MM.1S (cell line): ENCODE measurements around the gene COL9A2.

ENCODE experiments used
- DNase-seq: peaks from one replicate; pipeline ENCODE4 v3.0.0-alpha.2; 2015
- H2AFZ ChIP-seq: fragments of 300-600 bp; sonication (generic); 2 replicates; pipeline ENCODE4 v1.6.0; 2016; ENCODE audit warnings: antibody characterized with exemption, low read length
- H3F3A ChIP-seq: fragments of 300-600 bp; sonication (generic); 2 replicates; pipeline ENCODE4 v1.6.1; 2016; ENCODE audit warnings: mild to moderate bottlenecking, antibody characterized with exemption, low read length, moderate library complexity, mixed read lengths; ENCODE audit not compliant: insufficient read depth
- H3K27ac ChIP-seq: fragments of 300-600 bp; sonication (generic); 2 replicates; pipeline ENCODE4 v1.5.1; 2016; ENCODE audit warnings: mild to moderate bottlenecking, low read length
- H3K27me3 ChIP-seq: fragments of 300-600 bp; sonication (generic); replicated peaks from 2 replicates; pipeline ENCODE4 v1.6.0; 2016; ENCODE audit warnings: low read length; ENCODE audit not compliant: insufficient read depth
- H3K36me3 ChIP-seq: fragments of 300-600 bp; sonication (generic); replicated peaks from 2 replicates; pipeline ENCODE4 v1.6.1; 2016; ENCODE audit warnings: mild to moderate bottlenecking, low read length, mixed read lengths; ENCODE audit not compliant: insufficient read depth
- H3K4me1 ChIP-seq: fragments of 300-600 bp; sonication (generic); 2 replicates; pipeline ENCODE4 v1.6.1; 2016; ENCODE audit warnings: low read length, mixed read lengths
- H3K4me2 ChIP-seq: fragments of 300-600 bp; sonication (generic); 2 replicates; pipeline ENCODE4 v1.6.0; 2016; ENCODE audit warnings: low read depth, low read length
- H3K4me3 ChIP-seq: fragments of 300-600 bp; sonication (generic); 2 replicates; pipeline ENCODE4 v1.5.1; 2016; ENCODE audit warnings: low read length, mixed read lengths
- H3K79me2 ChIP-seq: fragments of 300-600 bp; sonication (generic); 2 replicates; pipeline ENCODE4 v1.6.1; 2016; ENCODE audit warnings: mixed run types, low read length, mixed read lengths
- H3K9ac ChIP-seq: fragments of 300-600 bp; sonication (generic); 2 replicates; pipeline ENCODE4 v1.6.1; 2016; ENCODE audit warnings: low read length, mixed read lengths
- H3K9me2 ChIP-seq: fragments of 300-600 bp; sonication (generic); replicated peaks from 2 replicates; pipeline ENCODE4 v1.6.1; 2016; ENCODE audit warnings: mild to moderate bottlenecking, low read length, mixed read lengths; ENCODE audit not compliant: insufficient read depth
- H3K9me3 ChIP-seq: fragments of 300-600 bp; sonication (generic); replicated peaks from 2 replicates; pipeline ENCODE4 v1.6.1; 2016; ENCODE audit warnings: mild to moderate bottlenecking, low read length, mixed read lengths; ENCODE audit not compliant: insufficient read depth
- H4K20me1 ChIP-seq: fragments of 300-600 bp; sonication (generic); 2 replicates; pipeline ENCODE4 v1.6.1; 2016; ENCODE audit warnings: mild to moderate bottlenecking, low read length, moderate library complexity, mixed read lengths; ENCODE audit not compliant: insufficient read depth
- EZH2 ChIP-seq: fragments of 300-600 bp; sonication (generic); optimal IDR thresholded peaks from 2 replicates; pipeline ENCODE3; 2017; ENCODE audit warnings: low read depth, mild to moderate bottlenecking, antibody characterized with exemption, low read length, mixed read lengths
- EZH2phosphoT487 ChIP-seq: fragments of 300-600 bp; sonication (generic); IDR thresholded peaks from 2 replicates; pipeline ENCODE4 v1.6.1; 2018; ENCODE audit warnings: antibody characterized with exemption, low read length
- TF ChIP-seq, protein P1 (sequence below): fragments of 300-600 bp; sonication (generic); IDR thresholded peaks from 2 replicates; pipeline ENCODE4 v1.5.1; 2016; ENCODE audit warnings: antibody characterized with exemption, low read length, mixed read lengths

The COL9A2 gene

DNA sequence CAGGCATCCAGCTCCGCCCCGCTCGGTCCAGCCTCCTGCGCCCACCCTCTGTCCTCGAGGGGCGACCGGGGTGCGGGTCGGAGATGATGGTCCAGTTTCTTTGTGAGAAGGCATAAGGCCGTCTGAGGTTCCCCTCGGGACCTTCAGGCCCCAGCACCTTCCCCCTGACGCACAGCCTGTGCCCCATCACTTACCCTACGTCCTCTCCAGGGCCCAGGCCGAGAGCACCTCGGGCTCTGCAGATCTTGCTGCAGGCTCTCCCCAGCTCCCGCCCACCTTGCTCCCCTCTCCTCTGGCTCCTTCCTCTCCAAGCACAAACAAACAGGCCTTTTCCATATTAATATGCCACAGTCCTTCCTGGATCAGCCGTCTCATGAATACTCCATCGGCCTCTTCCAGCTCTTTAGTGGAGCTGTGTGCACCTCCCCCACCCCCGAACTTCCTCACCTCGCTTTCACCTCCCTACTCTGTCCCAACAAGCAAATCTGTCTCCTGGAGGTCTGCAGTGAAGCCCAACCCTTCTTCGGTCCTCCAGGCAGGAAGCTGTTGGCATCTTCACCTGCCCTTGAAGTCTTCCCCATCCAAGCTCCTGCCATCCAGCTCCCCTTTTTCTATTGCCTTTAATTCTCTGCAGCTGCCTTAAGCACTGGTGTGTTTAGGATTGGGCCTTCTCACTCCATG, 448 bp upstream of the COL9A2 start:
- no peak for DNase-seq
- peaks cover 16% of the 10 kb centered on the region for H3K27me3 ChIP-seq
- H4K20me1 ChIP-seq: no peaks in the 10 kb centered on the region
- H3K36me3 ChIP-seq: no peaks in the 10 kb centered on the region
- TF ChIP-seq EZH2phosphoT487 (no peak), EZH2 (no peak)
- TF ChIP-seq, protein P1, sequence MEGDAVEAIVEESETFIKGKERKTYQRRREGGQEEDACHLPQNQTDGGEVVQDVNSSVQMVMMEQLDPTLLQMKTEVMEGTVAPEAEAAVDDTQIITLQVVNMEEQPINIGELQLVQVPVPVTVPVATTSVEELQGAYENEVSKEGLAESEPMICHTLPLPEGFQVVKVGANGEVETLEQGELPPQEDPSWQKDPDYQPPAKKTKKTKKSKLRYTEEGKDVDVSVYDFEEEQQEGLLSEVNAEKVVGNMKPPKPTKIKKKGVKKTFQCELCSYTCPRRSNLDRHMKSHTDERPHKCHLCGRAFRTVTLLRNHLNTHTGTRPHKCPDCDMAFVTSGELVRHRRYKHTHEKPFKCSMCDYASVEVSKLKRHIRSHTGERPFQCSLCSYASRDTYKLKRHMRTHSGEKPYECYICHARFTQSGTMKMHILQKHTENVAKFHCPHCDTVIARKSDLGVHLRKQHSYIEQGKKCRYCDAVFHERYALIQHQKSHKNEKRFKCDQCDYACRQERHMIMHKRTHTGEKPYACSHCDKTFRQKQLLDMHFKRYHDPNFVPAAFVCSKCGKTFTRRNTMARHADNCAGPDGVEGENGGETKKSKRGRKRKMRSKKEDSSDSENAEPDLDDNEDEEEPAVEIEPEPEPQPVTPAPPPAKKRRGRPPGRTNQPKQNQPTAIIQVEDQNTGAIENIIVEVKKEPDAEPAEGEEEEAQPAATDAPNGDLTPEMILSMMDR: no peak
- H3K9ac ChIP-seq: no peak overlapping the region
- no peak overlapping the region for H3K27ac ChIP-seq
- H3K79me2 ChIP-seq: no peaks in the 10 kb centered on the region
- no peaks in the 10 kb centered on the region for H3K9me3 ChIP-seq
- H3K4me2 ChIP-seq: no peak overlapping the region
- peaks cover 20% of the 10 kb centered on the region for H3K4me1 ChIP-seq
- H3K9me2 ChIP-seq: no peaks in the 10 kb centered on the region
- no peak overlapping the region for H2AFZ ChIP-seq
- H3K4me3 ChIP-seq: no peak overlapping the region
- H3F3A ChIP-seq: no peaks in the 10 kb centered on the region

GRCh38 chr1:40315795-40316594, 1.1 kb downstream of the COL9A2 start:
- Histone ChIP-seq H3K27ac (no peak overlapping the region), H3K9me3 (no peaks in the 10 kb centered on the region), H3K4me2 (peak overlapping the region; percentile 94), H4K20me1 (no peaks in the 10 kb centered on the region), H3K79me2 (no peaks in the 10 kb centered on the region), H3K27me3 (peaks cover 16% of the 10 kb centered on the region), H2AFZ (peak overlapping the region; percentile 96), H3K9ac (no peak overlapping the region), H3F3A (no peaks in the 10 kb centered on the region), H3K4me3 (peak overlapping the region; percentile 60), H3K36me3 (no peaks in the 10 kb centered on the region), H3K9me2 (no peaks in the 10 kb centered on the region), H3K4me1 (peaks cover 24% of the 10 kb centered on the region)
- TF ChIP-seq EZH2 (no peak), EZH2phosphoT487 (no peak)
- TF ChIP-seq, protein P1: no peak
- no peak for DNase-seq

- peaks cover 24% of the 10 kb centered on the region for H3K4me1 ChIP-seq
- no peaks in the 10 kb centered on the region for H3K36me3 ChIP-seq
- no peaks in the 10 kb centered on the region for H4K20me1 ChIP-seq
- H3K9ac ChIP-seq: peak overlapping the region; percentile 30; the same call in 1 of the 2 replicates
- no peaks in the 10 kb centered on the region for H3K9me3 ChIP-seq
- no peaks in the 10 kb centered on the region for H3F3A ChIP-seq
- TF ChIP-seq, protein P1: peak; percentile 82
- TF ChIP-seq EZH2: no peak
- H3K27ac ChIP-seq: no peak overlapping the region
- H3K4me2 ChIP-seq: peak overlapping the region; percentile 94
- H3K79me2 ChIP-seq: no peaks in the 10 kb centered on the region
- H3K9me2 ChIP-seq: no peaks in the 10 kb centered on the region
- peaks cover 16% of the 10 kb centered on the region for H3K27me3 ChIP-seq
- peak overlapping the region; percentile 96 for H2AFZ ChIP-seq
- DNase-seq: peak; percentile 89
- H3K4me3 ChIP-seq: peak overlapping the region; percentile 60
Measured at GRCh38 chr1:40315239-40315794, 1.8 kb downstream of the COL9A2 start.
